Body of pancreas (tissue), 4 donors: Measurements from ENCODE around the gene DTHD1.

ENCODE experiments used
- CTCF ChIP-seq, 7 experiments: fragments of 450-650 bp in 4 of 7; fragments of 200-600 bp in 3 of 7; sonication (generic) in 3 of 7; IDR thresholded peaks; one replicate each; pipeline ENCODE4 v1.5.1; 2016 to 2019; ENCODE audit warnings: antibody characterized with exemption in 7 of 7
- POLR2A ChIP-seq, 3 donors: fragments of 450-650 bp; IDR thresholded peaks; one replicate each; pipeline ENCODE4 v1.6.1; 2016; ENCODE audit warnings: antibody characterized with exemption in 3 of 3, mild to moderate bottlenecking in 2 of 3

- no peak for TF ChIP-seq CTCF (IDR thresholded peaks at IDR 0.05)
- TF ChIP-seq POLR2A (IDR thresholded peaks at IDR 0.05): no peak
These were observed 105.3 kb downstream of the DTHD1 start for GRCh38 chr4:36386691-36387090.
